Keratinocyte (primary cell): Measurements from ENCODE around the gene FABP6.

Source experiments
- CTCF ChIP-seq, 3 experiments: IDR thresholded peaks in 1 of 3; conservative IDR thresholded peaks in 1 of 3; optimal IDR thresholded peaks in 1 of 3; 2 replicates in 2 of 3; 3 replicates in 1 of 3; pipeline versions ENCODE3 to v1.5.1; 2011; ENCODE audit warnings: low read length in 3 of 3, mild to moderate bottlenecking in 3 of 3, moderate library complexity in 2 of 3, control low read depth in 1 of 3, inconsistent platforms in 1 of 3; ENCODE audit not compliant: insufficient read depth in 2 of 3; ENCODE audit errors: extremely low read depth in 1 of 3
- EZH2 ChIP-seq: IDR thresholded peaks from one replicate; pipeline ENCODE4 v1.6.1; 2012; ENCODE audit warnings: inconsistent platforms, mild to moderate bottlenecking, low read length, moderate library complexity

- no peak for TF ChIP-seq CTCF (optimal IDR thresholded peaks at IDR 0.05 in 1 of 3, IDR thresholded peaks at IDR 0.05 in 1 of 3, conservative IDR thresholded peaks at IDR 0.05 in 1 of 3; ENCODE audit: extremely low read depth in 1 of 3, insufficient read depth in 2 of 3, low read length in 3 of 3)
- no peak for TF ChIP-seq EZH2
Measured at GRCh38 chr5:160272889-160273288, 43.6 kb downstream of the FABP6 start.
